ENCODE results near the gene STXBP2. TPM values are rescaled to one million over a fixed set of nuclear protein-coding genes. Genes with fewer than 3 reads are reported as not detected.

Gene STXBP2
- total and polyA plus RNA-seq, 10 donors = 58.8 to 455 (median 182) TPM

GRCh38 chr19:7622933-7623685 lies 13.8 kb upstream of the STXBP2 start:
- intact Hi-C loops (cut with DNase I; ENCODE audit: low total_unique reads) = no loop called here
- WGBS, 5 donors = 86 to 95% (median 90%) methylated on average over 13 to 16 of the region's 16 CpGs
- no peak for DNase-seq

DNA sequence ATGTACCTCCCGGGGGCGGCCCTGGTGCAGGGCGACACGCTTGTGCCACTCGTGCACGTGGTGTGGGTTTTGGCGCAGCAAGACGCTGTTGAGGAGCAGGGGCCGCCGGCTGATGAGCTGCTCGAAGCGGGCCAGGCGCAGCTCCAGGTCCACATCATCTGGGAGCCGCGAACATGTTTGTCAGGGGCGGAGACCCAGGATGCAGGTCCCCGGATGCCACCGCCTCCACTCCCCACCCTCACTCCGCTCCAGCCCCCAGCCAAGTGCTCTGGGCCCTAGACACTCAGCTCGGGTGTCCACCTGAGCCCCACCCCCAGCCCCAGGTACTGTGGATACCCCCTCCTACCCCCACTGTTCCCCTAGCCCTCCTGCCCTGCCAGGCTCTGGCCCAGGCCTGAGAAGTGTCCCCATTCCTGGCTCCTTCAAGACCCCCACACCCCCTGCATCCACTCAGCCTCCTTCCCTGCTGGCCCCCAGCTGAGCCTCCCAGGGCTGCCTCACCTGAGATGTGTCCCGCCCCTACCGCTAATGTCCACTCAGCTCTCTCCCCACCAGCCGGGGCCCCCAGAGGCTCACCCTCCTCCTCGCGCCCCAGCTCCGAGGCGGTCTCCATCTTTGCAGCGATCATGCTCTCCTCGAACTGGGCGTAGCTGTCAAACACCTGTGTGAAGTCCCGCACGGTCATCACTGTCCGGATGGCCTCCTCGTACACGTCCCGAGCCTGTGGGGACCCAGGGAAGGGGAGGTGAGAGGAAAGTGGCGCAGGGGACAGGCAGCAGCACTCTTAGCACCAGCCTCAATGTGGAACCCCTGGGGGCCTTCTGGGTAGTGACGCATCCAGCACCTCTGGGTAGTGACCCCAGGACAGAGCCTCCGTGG lies 12.9 kb upstream of the STXBP2 start:
- Histone ChIP-seq H3K4me3 (no peak overlapping the region), H3K27me3 (replicated peaks in 1 of 7) (no peaks in the 10 kb centered on the region), H3K9me3 (no peaks in the 10 kb centered on the region), H3K36me3 (peaks cover 10 to 92% (median 78%) of the 10 kb centered on the region in 6 donors), H3K4me1 (peaks cover 10 to 40% (median 27%) of the 10 kb centered on the region in 6 donors), H3K27ac (no peak overlapping the region)
- DNase-seq = no peak
- intact Hi-C loops (cut with DNase I; ENCODE audit: low total_unique reads) = no loop called here
- peak in 1 of 3 donors; percentile 5 for TF ChIP-seq POLR2AphosphoS5 (IDR thresholded peaks at IDR 0.05)
- no peak for TF ChIP-seq POLR2A (IDR thresholded peaks at IDR 0.05)
- 95 to 98% (median 96%) methylated on average over 28 to 39 of the region's 39 CpGs for WGBS, 5 donors

More at GRCh38 chr19:7622933-7623685, 13.8 kb upstream of the STXBP2 start:
- H3K9me3 ChIP-seq = no peaks in the 10 kb centered on the region
- H3K4me1 ChIP-seq = peaks cover 3 to 40% (median 23%) of the 10 kb centered on the region in 6 donors
- peaks cover 10 to 100% (median 81%) of the 10 kb centered on the region in 6 donors for H3K36me3 ChIP-seq
- H3K27ac ChIP-seq = no peak overlapping the region
- no peaks in the 10 kb centered on the region for H3K27me3 ChIP-seq (replicated peaks in 1 of 7)
- TF ChIP-seq CTCF (IDR thresholded peaks at IDR 0.05 in 8 of 11, conservative IDR thresholded peaks at IDR 0.05 in 3 of 11) (no peak), POLR2A (IDR thresholded peaks at IDR 0.05) (no peak), POLR2AphosphoS5 (IDR thresholded peaks at IDR 0.05) (no peak)
- no peak overlapping the region for H3K4me3 ChIP-seq

DNA sequence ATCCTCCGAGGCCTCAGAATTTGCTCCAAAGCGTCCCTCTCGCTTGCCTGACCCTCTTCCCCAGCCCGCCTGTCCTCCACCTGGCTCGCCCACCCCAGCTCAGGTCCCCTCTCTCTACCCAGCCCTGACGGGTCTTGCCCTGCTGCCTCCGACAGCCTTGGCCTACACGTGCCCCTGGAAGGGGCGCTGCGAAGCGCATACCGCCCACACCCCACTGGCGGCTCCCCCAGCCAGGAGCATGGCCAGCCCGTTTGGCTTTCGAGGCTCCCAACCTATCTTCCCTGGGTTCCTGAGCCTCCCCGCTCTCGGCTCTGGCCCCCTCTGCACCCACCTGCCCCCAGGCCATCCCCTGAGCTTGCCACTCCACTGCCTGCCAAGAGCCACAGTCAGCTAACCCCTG lies 12.1 kb upstream of the STXBP2 start:
- peaks cover 10 to 83% (median 70%) of the 10 kb centered on the region in 6 donors for H3K36me3 ChIP-seq
- TF ChIP-seq CTCF (IDR thresholded peaks at IDR 0.05 in 8 of 11, conservative IDR thresholded peaks at IDR 0.05 in 3 of 11) (no peak), POLR2A (IDR thresholded peaks at IDR 0.05) (no peak), POLR2AphosphoS5 (IDR thresholded peaks at IDR 0.05) (peak in 2 of 3 donors; percentile 4 to 19)
- no peak overlapping the region for H3K27ac ChIP-seq
- no peak overlapping the region for H3K4me3 ChIP-seq
- no peak for DNase-seq
- 86 to 95% (median 93%) methylated on average over 17 of the region's 17 CpGs for WGBS, 5 donors
- no peaks in the 10 kb centered on the region for H3K27me3 ChIP-seq (replicated peaks in 1 of 7)
- H3K4me1 ChIP-seq = peaks cover 10 to 35% (median 24%) of the 10 kb centered on the region in 6 donors
- H3K9me3 ChIP-seq = no peaks in the 10 kb centered on the region
- intact Hi-C loops (cut with DNase I; ENCODE audit: low total_unique reads) = no loop called here

DNA sequence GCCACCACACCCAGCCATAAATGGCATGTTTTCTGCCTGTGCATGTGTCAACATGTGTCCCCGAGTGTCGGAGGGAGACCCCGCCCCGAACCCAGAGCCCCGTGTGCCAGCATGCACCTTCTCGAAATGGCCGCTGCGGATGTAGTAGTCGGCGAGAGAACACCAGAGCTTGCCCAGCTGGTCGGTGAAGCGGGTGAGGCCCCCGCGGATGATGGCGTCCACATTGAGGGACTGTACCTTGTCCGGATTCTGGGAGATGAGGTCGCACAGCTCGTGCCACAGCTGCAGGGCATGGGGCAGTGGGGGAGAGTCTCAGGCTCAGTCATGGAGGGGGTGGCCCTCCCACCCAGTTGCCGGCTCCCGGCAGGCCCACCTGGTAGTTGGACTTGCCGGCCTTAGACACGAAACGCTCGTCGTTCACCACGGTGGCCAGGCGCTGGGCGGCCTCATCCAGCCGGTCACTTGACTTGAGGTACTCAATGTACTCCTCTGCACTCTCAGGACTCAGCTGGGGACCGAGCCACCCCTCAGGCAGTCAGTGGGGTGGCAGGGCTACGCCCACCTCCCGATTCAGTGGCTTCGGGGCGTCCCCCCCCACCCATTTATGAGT lies 11.0 kb upstream of the STXBP2 start:
- TF ChIP-seq POLR2AphosphoS5 (IDR thresholded peaks at IDR 0.05) (no peak), POLR2A (IDR thresholded peaks at IDR 0.05) (no peak), CTCF (IDR thresholded peaks at IDR 0.05 in 8 of 11, conservative IDR thresholded peaks at IDR 0.05 in 3 of 11) (no peak)
- H3K4me3 ChIP-seq = no peak overlapping the region
- no peaks in the 10 kb centered on the region for H3K27me3 ChIP-seq (replicated peaks in 1 of 7)
- intact Hi-C loops (cut with DNase I; ENCODE audit: low total_unique reads) = no loop called here
- H3K27ac ChIP-seq = no peak overlapping the region
- no peak for DNase-seq
- WGBS, 5 donors = 97 to 98% (median 98%) methylated on average over 34 of the region's 34 CpGs
- H3K36me3 ChIP-seq = peaks cover 6 to 73% (median 60%) of the 10 kb centered on the region in 6 donors
- H3K9me3 ChIP-seq = no peaks in the 10 kb centered on the region
- peaks cover 20 to 42% (median 32%) of the 10 kb centered on the region in 6 donors for H3K4me1 ChIP-seq
